ENCODE measurements around the gene CCDC201.
"Not testable (repeated sequence)": the region's sequence is repeated elsewhere in the genome, so short reads cannot be mapped to it uniquely, and the experiment has no call there.

Gene CCDC201

DNA sequence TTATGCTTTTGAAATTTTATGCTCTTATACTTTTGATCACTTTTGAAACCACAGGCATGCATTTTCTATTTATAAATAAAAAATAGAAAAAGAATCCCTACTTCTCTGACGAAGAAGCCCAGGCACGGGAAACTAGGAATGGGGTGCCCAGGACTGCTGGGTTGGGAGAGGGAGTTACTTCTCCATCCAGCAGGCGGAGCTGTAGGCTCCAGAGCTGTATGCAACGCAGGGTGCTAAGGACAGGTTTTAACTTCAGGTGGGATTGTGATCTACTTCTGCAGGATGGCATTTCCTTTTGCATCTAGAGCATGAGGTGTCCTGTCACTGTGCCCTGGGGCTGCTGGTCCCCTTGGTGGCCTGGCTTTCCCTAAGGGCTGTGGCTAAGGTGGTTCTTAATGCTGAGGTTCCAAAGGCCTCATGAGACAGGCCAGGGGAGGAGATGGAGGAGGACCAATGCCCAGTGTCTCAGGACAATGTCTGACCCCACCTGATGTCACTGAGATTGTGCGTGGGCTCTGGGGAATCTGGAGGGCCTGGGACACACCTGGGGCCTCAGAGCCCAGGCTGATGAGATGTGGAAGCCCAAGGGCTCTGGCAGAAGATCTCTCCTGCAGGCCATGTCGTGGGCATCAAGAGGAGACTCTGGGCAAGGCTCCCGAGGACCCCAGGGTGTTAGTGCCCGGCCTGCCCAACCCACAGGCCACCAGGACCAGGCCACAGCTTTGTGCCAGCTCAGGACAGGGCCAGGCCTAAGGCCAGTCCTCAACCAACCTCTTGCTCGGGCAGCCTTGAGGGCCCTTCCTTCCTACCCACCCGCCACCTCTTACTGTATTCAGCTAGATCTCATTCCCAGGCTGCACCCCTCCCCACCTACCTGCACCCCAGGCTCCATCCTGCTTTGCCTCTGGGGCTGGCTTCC lies 507 bp downstream of the CCDC201 start:
- no peak for DNase-seq

DNA sequence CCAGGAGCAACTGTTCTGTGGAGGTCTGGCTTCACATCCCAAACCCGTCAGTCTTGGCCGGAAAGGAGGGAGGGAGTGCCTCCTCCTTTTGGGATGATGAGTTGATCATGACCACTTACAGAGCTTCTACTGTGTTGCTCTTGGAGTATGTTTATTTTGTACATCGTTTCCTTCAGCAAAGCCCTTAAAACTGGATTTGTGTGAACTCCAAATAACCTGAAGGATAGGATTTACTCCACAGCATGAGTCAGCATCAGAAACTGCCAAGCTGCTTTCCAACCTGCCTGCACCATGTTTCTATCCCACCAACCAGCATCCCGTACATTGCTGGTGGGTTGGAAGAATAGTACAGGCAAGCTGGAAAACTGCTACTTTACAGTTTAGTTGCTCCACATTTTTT lies 3.5 kb downstream of the CCDC201 start:
- DNase-seq: no peak

DNA sequence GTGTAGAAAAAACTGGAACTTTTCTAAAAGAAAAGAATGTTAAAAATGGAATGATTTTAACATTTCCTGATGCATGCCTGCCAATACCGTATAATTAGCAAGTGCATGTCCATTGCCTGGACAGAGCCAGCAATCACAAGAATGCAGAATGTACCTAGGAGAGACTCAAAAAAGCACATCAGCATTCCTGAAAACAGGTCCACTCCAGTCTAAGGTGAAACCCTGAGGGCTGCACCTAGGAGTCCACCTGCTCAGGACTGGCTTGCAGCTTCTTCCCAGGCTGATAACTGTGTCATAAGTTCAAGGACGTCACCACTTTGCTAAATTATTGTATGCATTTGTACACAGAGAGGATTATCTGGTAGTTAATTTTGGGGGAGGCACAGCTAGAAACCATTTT lies 5.4 kb downstream of the CCDC201 start:
- no peak for DNase-seq

DNA sequence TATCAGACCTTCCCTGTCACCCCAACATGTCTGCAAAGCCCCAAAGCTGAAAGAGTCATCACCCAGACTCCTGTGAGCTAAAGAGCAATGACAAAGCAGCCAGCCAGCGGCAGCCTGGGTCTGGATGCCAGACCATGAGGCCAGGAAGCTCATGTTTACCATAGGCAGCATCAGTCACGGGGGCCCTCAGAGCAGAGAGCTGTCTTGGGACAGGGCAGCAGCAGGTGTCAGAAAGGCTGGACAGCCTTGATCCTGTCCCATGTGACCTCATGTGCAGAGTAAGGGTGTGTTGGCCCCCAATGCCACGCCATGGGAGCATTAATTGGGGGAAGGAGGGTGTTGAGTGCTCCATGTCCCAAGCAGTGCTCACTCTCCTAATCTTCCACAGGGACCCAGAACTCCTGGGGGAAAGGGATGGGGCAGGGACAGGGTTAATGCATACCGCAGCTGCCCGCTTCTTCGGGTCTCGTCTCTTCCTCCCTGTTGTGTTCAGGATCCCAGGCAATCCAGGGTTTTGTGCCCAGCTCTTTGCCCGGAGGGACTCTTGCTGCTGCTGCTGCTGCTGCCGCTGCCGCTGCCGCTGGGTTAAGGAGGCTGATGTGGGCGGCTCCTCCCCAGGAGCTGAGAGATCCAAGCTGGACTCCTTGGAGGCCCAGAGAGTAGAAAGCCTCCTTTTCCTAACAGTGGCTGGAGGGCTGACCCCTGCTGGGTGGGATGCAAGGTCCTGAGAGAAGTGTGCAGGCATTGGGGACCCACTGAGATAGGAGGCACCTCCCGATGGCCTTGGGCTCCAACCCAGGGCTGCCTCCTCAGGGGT lies 7.1 kb downstream of the CCDC201 start:
- DNase-seq: no peak

DNA sequence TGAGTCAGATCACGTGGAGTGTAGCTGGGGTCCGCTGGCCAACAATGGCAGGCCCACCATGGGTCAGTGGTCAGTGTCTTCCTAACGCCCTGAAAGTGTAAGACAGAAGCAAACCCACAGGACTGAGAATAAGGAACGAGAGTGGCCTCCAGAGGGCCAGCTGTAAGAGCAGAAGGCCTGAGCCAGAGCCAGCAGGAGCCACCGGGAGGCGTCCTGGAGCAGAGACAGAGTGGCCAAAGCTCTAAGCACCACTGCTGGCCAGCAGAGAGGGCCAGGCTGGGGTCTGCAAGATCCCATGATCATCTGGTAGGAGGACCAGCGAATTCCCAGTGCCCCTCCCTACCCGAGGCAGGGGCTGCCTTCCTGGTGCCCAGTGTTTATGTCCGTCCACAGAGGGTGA lies 9.2 kb downstream of the CCDC201 start:
- DNase-seq: no peak

DNA sequence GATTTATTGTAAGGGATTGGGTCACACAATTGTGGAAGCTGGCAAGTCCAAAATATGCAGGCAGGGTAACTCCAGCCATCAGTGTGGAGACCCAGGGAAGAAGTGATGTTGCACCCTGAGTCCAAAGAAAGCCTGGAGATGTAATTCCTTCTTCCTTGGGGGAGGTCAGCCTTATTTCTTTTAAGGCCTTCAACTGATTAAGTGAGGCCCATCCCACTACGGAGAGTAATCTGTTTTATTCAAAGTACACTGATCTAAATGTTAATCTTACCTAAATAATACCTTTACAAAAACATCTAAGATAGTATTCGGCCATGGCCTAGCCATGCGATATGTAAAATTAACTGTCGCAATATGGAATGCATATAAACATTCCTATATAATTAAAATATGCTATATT lies 16.0 kb downstream of the CCDC201 start:
- DNase-seq: not testable (repeated sequence)

DNA sequence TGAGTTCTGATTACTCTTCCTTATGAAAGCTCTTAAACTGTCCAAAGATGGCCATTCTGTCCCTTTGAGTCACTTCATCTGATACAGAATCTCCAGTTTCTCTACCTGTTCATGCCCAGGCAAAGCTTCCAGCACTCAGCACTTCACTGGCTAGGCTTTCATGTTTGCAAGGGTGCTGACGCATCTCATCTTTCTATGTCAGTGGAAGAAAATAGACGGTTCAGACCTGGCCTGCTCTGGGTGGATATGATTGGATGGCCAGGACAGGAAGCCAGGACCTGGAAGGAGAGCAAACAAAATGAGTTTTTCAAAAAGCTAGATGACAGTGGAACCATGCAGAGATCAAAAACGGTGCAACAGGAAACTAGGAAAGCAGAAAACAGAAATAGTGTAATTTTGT lies 17.2 kb downstream of the CCDC201 start:
- not testable (repeated sequence) for DNase-seq

DNA sequence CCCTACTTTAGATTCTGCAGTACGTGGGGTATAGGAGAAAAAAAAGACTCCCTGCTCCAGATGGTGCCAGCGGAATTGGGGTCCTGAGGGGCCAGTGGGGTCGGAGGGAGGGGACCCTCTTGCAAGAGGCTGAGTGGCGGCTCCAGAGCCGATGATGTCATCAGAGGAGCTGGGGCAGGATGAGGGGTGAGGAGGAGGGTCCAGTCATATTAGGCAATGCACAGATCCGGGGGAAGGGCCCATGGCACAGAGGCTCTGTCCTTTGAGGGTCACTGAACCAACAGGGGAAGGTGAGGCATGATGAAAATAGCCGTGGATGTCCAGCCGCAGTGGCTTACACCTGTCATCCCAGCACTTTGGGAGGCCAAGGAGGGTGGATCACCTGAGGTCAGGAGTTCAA lies 19.4 kb downstream of the CCDC201 start:
- DNase-seq: not testable (repeated sequence)

DNA sequence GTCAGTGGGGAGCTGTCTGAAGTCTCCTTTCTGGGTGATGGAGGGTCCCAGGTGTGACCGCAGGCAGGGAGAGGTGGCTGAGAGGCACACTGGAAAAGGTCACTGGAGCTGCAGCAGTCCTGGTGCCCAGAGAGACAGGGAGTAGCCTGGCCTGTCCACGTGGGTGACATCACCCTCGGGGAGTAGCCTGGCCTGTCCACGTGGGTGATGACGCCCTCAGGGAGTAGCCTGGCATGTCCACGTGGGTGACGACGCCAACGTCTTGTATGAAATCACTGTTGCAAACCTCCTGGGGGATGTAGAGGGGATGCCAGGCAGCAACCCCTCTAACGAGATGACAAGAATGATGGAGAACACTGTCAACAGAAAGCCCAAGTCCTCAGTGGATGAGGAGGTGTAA lies 19.9 kb downstream of the CCDC201 start:
- DNase-seq: not testable (repeated sequence)

DNA sequence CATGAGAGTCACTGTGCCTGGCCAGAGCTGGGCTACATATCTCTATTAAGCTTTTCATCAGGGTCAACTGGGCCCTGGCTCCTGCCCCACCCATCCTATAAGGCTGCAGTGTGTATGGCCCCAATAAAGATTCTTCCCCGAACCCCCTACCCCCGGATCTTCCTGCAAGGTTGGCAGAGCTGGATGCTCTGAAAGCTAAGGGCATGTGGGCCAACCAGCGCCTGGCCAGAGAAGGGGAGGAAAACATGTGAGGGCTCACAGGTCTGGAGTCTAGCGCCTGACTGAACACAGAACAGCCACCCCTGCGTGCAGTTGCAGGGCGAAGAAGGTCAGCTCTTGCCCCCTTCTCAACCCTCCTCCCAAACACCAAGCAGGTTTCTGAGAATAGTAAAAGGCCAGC lies 24.1 kb downstream of the CCDC201 start:
- DNase-seq: not testable (repeated sequence)

DNA sequence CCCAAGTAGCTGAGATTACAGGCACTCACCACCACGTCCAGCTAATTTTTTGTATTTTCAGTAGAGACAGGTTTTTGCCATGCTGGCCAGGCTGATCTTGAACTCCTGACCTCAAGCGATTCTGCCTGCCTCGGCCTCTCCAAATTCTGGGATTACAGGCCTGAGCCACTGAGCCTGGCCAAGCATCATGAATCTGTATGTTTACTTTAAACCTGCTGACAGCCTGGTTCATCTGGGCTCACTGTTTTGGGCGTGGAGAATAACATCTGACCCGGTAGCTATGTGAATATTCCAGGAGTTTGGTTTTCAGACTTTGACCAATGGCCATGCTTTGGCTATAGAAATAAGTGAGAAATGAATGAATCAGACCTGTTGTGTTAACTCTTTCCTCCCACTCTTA lies 26.3 kb downstream of the CCDC201 start:
- DNase-seq: not testable (repeated sequence)

DNA sequence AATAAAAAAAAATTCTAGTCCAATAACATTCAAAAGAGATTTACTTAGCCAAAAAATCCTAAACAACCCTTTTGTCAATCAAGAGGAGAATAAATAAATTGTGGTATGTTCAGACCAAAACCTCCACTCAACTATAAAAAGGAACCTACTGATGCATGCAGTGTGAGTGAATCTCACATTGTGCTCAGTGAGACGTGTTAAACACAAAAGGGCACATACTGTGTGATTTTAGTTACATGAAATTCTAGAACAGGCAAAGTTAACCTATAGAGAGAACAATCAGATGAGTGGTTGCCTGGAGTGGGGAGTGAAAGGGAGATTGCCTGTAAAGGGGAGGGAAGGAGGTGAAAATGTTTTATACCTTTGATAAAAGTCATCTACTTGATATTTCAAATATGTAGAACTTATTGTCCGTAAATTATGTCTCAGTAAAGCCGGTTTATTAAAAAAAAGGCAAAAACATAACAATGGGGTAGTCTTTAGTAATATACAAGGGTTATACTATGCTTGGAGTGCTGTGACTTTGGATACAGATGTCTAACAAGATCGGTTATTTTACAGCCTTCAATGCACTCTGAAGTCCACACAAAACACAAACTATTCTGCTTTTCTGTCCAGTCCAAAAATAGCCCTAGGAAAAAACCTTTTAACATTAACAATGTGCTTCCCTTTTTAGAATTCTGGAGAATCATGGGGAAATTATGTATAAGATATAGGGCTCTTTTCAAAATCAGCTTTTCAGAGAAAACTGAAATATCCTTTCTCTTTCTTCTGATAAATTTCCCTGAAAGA lies 30.8 kb downstream of the CCDC201 start:
- DNase-seq: not testable (repeated sequence)

DNA sequence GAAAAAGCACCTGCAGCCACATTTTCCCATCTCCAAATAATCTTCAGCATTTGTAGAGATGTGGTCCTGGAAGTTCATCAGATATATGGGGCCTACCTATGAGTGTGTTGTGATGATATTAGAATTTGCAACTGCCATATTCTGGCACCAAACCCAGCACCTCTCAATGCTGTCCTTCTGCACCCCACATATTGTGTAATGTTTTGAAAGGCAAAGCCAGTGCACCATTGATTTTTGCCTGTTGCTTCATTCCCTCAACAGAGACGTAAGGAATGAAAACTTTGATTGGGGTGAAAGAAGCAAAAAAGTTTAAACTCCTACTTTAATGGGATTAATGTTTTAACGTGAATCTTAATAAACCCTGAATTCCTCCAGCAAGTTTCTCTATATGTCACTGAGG lies 34.0 kb downstream of the CCDC201 start:
- DNase-seq: not testable (repeated sequence)

DNA sequence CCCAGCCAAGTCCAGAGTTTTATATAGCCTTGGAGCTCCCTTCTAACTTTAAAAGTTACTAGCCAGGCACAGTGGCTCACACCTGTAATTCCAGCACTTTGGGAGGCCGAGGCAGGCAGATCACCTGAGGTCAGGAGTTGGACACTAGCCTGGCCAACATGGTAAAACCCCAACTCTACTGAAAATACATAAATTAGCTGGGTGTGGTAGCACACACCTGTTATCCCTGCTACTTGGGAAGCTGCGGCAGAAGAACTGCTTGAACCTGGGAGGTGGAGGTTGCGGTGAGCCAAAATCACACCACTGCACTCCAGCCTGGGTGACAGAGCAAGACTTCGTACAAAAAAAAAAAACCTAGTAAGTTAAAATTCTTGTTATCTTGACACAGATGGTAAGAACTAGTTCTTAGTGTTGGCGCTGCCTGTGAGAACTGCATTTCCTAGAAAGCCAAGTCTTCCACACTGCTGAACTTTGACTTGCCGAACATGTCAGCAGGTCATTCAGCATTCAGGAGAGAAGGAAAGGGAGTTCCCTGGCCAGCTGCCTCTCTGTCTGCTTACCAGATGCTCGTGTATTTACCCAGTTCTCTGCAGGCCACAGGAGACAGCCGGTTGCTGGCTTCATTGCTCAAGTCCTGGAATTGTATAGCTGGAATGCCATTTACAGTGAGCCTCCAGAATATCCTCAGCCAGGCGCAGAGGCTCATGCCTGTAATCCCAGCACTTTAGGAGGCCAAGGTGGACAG lies 40.3 kb downstream of the CCDC201 start:
- DNase-seq: not testable (repeated sequence)

DNA sequence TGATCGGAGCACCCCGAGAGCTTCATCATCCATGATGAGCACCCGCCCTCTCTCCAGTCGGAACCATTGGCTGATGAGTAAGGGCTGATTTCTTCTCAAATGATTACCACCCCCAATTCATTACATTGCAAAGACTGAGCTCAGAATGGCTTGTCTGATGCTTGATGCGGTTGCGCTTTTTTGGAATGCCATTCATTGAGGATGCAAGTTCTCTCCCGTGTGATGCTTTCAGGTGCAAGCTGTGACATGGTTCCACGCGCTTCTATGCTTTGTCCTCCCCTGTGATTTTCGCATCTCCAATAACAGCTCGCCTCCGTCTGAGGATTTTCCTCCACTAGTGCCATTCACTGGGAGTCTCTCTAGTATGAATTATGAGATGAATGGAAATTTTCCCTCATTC lies 43.0 kb downstream of the CCDC201 start:
- not testable (repeated sequence) for DNase-seq

DNA sequence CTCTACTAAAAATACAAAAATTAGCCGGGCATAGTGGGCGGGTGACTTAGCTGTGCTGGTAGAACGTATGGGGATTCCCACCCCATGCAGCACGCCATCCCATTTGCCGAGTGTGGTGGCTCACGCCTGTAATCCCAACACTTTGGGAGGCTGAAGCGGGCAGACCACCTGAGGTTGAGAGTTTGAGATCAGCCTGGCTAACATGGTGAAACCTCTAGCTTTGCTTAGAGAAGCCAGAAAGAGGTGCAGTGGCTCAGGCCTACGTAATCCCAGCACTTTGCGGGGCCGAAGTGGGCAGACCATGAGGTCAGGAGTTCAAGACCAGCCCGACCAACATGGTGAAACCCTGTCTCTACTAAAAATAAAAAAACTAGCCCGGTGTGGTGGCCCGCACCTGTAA lies 45.2 kb downstream of the CCDC201 start:
- DNase-seq: not testable (repeated sequence)

DNA sequence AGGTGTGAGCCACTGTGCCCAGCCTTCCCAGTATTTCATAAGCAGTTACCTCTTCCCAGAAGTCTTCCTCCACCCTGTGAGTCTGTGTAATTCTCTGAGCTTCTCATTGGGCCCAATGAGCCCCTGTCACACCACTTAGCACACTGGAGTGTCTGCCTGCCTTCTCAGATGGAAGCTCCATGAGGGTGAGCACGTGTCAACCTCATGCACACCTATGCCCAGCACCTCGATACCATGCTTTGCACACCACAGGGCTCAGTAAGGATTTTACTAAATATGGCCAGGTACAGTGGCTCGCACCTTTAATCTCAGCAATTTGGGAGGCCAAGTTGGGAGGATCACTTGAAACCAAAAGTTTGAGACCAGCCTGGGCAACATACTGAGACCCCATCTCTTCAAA lies 46.3 kb downstream of the CCDC201 start:
- not testable (repeated sequence) for DNase-seq

DNA sequence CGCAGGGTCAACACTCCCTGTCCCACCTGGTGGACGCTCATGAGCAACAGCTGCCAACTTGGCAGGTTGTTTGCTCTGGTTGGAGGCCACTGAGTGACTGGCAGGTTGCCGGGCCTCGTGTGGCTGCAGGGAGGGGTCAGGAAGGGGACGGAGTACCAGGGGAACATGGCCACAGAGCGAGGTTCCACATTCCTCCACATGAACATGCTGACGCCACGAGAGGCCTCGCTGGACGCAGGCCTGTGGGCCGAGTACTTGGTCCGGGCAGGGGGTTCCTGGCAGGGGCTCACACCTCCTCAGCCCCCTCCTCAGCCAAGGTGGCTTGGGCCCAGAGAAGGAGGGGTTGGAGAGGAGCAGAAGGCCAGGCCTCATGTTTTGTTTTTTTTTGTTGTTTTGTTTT lies 54.1 kb downstream of the CCDC201 start:
- DNase-seq: not testable (repeated sequence)

DNA sequence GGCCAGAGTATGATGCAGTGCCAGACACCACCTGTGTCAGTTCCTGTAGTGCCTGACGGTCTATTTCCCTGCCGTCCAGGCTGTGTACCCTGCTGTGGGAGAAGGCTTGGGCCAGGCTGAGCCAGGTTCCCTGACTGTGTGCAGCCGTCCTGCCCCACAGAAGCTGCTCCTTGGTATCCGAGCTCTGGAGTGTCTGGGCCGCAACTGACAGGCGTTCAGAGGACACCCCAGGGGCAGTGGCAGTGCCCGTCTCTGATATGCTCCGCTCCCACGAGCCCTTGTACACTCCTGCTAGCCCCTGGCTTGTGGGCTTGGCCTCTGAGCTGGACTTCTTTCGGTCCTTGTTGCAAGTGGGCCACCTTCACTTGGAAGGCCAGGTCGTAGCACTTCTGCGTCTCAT lies 55.0 kb downstream of the CCDC201 start:
- not testable (repeated sequence) for DNase-seq

DNA sequence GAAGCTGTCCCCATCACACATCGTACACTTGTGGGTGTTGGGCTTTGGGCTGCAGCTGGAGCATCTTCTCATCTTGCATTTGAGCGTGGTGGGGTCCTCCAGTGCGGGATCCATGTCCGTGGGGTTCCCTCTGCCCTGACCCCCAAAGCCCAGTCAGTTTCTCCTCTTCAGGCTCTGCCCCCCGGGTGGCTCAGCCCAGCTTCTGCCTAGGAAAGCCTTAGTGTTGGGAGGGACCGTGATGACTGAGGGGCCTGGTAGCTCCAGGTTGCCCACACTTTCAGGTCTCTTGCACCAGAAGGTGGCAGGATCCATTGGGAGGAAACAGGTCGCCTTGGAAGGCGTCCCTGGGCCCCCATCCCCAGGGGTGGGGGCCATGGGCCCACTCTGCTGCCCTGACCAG lies 55.9 kb downstream of the CCDC201 start:
- DNase-seq: not testable (repeated sequence)

DNA sequence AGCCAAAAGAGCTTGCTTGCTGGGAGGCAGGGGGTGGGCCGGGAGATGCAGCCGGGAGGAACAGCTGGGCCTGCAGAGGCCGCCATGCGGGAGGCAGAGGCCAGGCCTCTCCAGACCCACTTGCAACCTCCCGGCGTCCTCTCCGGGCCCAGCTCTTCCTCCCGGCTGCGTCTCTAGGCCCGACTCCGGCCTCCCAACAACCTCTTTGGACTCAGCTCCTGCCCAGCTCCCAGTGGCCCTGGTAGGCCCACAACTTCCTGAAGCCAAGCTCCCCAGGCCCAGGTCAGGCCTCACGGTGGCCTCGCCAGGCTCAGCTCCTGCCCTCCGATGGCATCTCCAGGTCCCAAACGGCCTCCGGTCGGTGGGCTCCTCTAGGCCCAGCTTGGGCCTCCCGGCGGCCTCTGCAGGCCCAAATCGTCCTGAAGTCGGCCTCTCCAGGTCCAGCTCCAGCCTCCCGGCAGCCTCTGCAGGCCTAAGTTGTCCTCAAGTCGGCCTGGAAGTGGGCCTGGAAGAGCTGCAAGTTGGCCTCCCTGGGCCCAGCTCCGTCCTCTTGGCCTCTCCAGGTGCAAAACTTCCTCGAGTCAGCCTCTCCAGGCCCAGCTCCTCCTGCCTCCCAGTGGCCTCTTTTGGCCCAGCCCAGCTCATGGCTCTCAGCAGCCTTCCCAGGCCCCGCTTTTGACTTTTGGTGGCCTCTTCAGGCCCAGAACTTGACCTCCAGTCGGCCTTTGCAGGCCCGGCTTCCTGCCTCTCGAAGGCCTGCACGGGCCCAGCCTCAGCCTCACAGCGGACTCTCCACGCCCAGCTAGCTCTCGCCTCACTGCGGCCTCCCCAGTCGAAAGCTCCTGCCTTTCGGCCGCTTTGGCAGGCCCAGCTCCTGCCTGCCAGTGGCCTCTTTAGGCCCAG lies 58.4 kb downstream of the CCDC201 start:
- not testable (repeated sequence) for DNase-seq
